Gastroesophageal sphincter (tissue), 4 donors: ENCODE data around the gene EXOSC7. TPM values are rescaled to one million over a fixed set of nuclear protein-coding genes. Genes with fewer than 3 reads are reported as not detected.

Source experiments
- ATAC-seq: fragments of 150-250 bp; one replicate; pipeline ENCODE4 v1.9.1; 2016; ENCODE audit warnings: mild to moderate bottlenecking, moderate library complexity
- H3K27ac ChIP-seq, 4 donors: fragments of 200-600 bp; sonication (generic) in 3 of 4; 1 replicate in 3 of 4; 2 replicates in 1 of 4; pipeline ENCODE4 v1.5.1; 2016 to 2019
- H3K27me3 ChIP-seq: fragments of 200-600 bp; sonication (generic); one replicate; pipeline ENCODE4 v1.5.1; 2019
- H3K36me3 ChIP-seq, 2 donors: fragments of 200-600 bp; sonication (generic); one replicate each; pipeline ENCODE4 v1.5.1; 2019; ENCODE audit warnings: control low read depth in 1 of 2
- H3K4me1 ChIP-seq, 3 donors: fragments of 200-600 bp; sonication (generic); 1 replicate in 2 of 3; 2 replicates in 1 of 3; pipeline ENCODE4 v1.5.1; 2016 to 2019; ENCODE audit warnings: control low read depth in 2 of 3
- H3K4me3 ChIP-seq, 2 donors: fragments of 200-600 bp; sonication (generic); one replicate each; pipeline ENCODE4 v1.5.1; 2019; ENCODE audit warnings: mild to moderate bottlenecking in 1 of 2, moderate library complexity in 1 of 2
- H3K9me3 ChIP-seq, 3 donors: fragments of 200-600 bp; sonication (generic); one replicate each; pipeline ENCODE4 v1.5.1; 2017 to 2019; ENCODE audit warnings: control low read depth in 2 of 3
- EP300 ChIP-seq: sonication (generic); formaldehyde crosslinking; IDR thresholded peaks from one replicate; pipeline ENCODE4 v1.6.1; 2017; ENCODE audit warnings: antibody characterized with exemption, mild to moderate bottlenecking
- POLR2A ChIP-seq, 2 donors: fragments of 450-650 bp; IDR thresholded peaks; one replicate each; pipeline ENCODE4 v1.6.1; 2017; ENCODE audit warnings: antibody characterized with exemption in 2 of 2, mild to moderate bottlenecking in 2 of 2, moderate library complexity in 1 of 2
- POLR2AphosphoS5 ChIP-seq: sonication (generic); formaldehyde crosslinking; IDR thresholded peaks from one replicate; pipeline ENCODE4 v1.6.1; 2017; ENCODE audit warnings: antibody characterized with exemption
- WGBS, 2 donors: methylation state at CpG; one replicate each; pipeline ENCODE4 v1.1.5; 2018; ENCODE audit warnings: low coverage in 1 of 2; 5-methylcytosine and 5-hydroxymethylcytosine counted together
- total RNA-seq, 4 donors: library from RNA; depleted of rRNA; stranded (reverse); fragments of >200 nt; gene quantifications; one replicate each; pipeline ENCODE4 v1.1.0, GENCODE V29; 2016
- TF ChIP-seq, protein P1 (sequence below), 4 experiments: fragments of 200-600 bp in 2 of 4; fragments of 450-650 bp in 2 of 4; sonication (generic) in 1 of 4; IDR thresholded peaks; one replicate each; pipeline ENCODE4 v1.5.1; 2017 to 2019; ENCODE audit warnings: antibody characterized with exemption in 4 of 4, mild to moderate bottlenecking in 2 of 4, moderate library complexity in 2 of 4

Gene EXOSC7
- total RNA-seq, 4 donors from 2014 or later: 40.6 to 52.8 (median 46.0) TPM

GRCh38 chr3:44965165-44965564, 10.9 kb upstream of the EXOSC7 start:
- TF ChIP-seq POLR2A (IDR thresholded peaks at IDR 0.05) (no peak), EP300 (no peak), POLR2AphosphoS5 (no peak)
- TF ChIP-seq, protein P1, sequence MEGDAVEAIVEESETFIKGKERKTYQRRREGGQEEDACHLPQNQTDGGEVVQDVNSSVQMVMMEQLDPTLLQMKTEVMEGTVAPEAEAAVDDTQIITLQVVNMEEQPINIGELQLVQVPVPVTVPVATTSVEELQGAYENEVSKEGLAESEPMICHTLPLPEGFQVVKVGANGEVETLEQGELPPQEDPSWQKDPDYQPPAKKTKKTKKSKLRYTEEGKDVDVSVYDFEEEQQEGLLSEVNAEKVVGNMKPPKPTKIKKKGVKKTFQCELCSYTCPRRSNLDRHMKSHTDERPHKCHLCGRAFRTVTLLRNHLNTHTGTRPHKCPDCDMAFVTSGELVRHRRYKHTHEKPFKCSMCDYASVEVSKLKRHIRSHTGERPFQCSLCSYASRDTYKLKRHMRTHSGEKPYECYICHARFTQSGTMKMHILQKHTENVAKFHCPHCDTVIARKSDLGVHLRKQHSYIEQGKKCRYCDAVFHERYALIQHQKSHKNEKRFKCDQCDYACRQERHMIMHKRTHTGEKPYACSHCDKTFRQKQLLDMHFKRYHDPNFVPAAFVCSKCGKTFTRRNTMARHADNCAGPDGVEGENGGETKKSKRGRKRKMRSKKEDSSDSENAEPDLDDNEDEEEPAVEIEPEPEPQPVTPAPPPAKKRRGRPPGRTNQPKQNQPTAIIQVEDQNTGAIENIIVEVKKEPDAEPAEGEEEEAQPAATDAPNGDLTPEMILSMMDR (IDR thresholded peaks at IDR 0.05): no peak
- Histone ChIP-seq H3K9me3 (no peaks in the 10 kb centered on the region), H3K27me3 (no peaks in the 10 kb centered on the region), H3K4me3 (no peak overlapping the region), H3K4me1 (peaks cover 0 to 16% (median 0%) of the 10 kb centered on the region in 3 donors), H3K27ac (no peak overlapping the region), H3K36me3 (no peaks in the 10 kb centered on the region)
- ATAC-seq: no peak
- WGBS, 2 donors: 89% methylated on average over 1 of the region's 3 CpGs; no CpG with 5 or more reads in 1 of the 2 donors

GRCh38 chr3:44966795-44967278, 9.2 kb upstream of the EXOSC7 start:
- Histone ChIP-seq H3K36me3 (no peaks in the 10 kb centered on the region), H3K27me3 (no peaks in the 10 kb centered on the region), H3K4me1 (peaks cover 0 to 16% (median 0%) of the 10 kb centered on the region in 3 donors), H3K4me3 (no peak overlapping the region), H3K27ac (no peak overlapping the region), H3K9me3 (no peaks in the 10 kb centered on the region)
- WGBS, 2 donors: 82 to 97% methylated on average over 3 of the region's 3 CpGs
- ATAC-seq: no peak
- no peak for TF ChIP-seq POLR2A (IDR thresholded peaks at IDR 0.05)
- no peak for TF ChIP-seq EP300
- TF ChIP-seq, protein P1 (IDR thresholded peaks at IDR 0.05): no peak
- TF ChIP-seq POLR2AphosphoS5: no peak

- WGBS, 2 donors: 89 to 98% methylated on average over 6 of the region's 6 CpGs
- TF ChIP-seq, protein P1 (IDR thresholded peaks at IDR 0.05): no peak
- TF ChIP-seq POLR2A (IDR thresholded peaks at IDR 0.05): no peak
- TF ChIP-seq EP300: no peak
- TF ChIP-seq POLR2AphosphoS5: no peak
- H3K27me3 ChIP-seq: no peaks in the 10 kb centered on the region
- peaks cover 0 to 15% (median 0%) of the 10 kb centered on the region in 3 donors for H3K4me1 ChIP-seq
- H3K36me3 ChIP-seq: no peaks in the 10 kb centered on the region
- H3K4me3 ChIP-seq: no peak overlapping the region
- no peak for ATAC-seq
- no peak overlapping the region for H3K27ac ChIP-seq
- no peaks in the 10 kb centered on the region for H3K9me3 ChIP-seq
These were observed 7.6 kb upstream of the EXOSC7 start for GRCh38 chr3:44968447-44968858.

DNA sequence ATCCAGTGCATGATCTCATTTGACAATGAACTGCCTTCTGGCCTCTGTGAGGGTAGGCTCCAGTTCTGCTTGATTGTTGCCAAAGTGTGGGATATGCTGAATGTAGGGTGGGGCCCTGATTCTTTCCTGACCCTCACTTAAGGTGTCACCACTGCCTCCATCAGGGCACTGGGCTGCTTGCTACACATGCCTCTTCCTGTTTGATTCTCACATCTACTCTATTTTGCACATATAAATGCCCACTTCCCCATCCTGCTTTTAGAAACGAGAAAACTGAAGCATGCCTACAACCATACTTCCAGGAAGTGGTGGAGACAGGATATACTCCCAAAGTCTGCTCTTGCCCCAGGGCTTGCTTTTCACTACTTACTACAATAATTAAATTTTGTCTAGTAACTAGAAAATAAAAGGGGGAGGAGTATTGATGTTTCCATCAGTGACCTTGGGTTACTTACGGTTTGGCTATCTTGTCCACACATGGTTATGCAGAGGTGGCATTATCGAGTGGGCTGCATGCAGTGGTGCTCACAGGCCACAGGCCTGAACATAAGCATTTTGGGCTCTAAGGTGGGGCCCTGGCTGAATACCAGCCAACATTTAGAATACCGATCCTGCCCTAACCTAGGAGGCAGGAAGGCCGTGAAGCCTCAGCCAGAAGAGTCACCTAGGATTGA, 6.8 kb upstream of the EXOSC7 start:
- Histone ChIP-seq H3K4me3 (no peak overlapping the region), H3K36me3 (no peaks in the 10 kb centered on the region), H3K27ac (no peak overlapping the region), H3K27me3 (no peaks in the 10 kb centered on the region), H3K4me1 (peaks cover 0 to 12% (median 1%) of the 10 kb centered on the region in 3 donors), H3K9me3 (no peaks in the 10 kb centered on the region)
- no peak for ATAC-seq
- WGBS, 2 donors: 71 to 86% methylated on average over 1 to 4 of the region's 5 CpGs
- TF ChIP-seq EP300 (no peak), POLR2AphosphoS5 (no peak), POLR2A (IDR thresholded peaks at IDR 0.05) (no peak)
- TF ChIP-seq, protein P1 (IDR thresholded peaks at IDR 0.05): no peak

- H3K4me3 ChIP-seq: no peak overlapping the region
- TF ChIP-seq POLR2AphosphoS5: no peak
- TF ChIP-seq, protein P1 (IDR thresholded peaks at IDR 0.05): no peak
- TF ChIP-seq POLR2A (IDR thresholded peaks at IDR 0.05): no peak
- TF ChIP-seq EP300: no peak
- no peaks in the 10 kb centered on the region for H3K9me3 ChIP-seq
- ATAC-seq: no peak
- H3K27ac ChIP-seq: no peak overlapping the region
- 100% methylated on average over 1 of the region's 2 CpGs; no CpG with 5 or more reads in 1 of the 2 donors for WGBS, 2 donors
- H3K36me3 ChIP-seq: no peaks in the 10 kb centered on the region
- peaks cover 0 to 16% (median 6%) of the 10 kb centered on the region in 3 donors for H3K4me1 ChIP-seq
- no peaks in the 10 kb centered on the region for H3K27me3 ChIP-seq
These were observed 6.2 kb upstream of the EXOSC7 start for GRCh38 chr3:44969828-44970179.
